Natural killer cell (primary cell): ENCODE data around the gene IPO4. TPM values are rescaled to one million over a fixed set of nuclear protein-coding genes. Genes with fewer than 3 reads are reported as not detected.

Experiments
- ATAC-seq, 3 donors: fragments of 150-1000 bp in 2 of 3; fragments of 200-7000 bp in 1 of 3; cut with Tn5 transposase; 1 replicate in 1 of 3; 2 replicates in 2 of 3; pipeline ENCODE4 v1.10.0; 2021; ENCODE audit warnings: mild to moderate bottlenecking in 2 of 3, moderate library complexity in 2 of 3
- DNase-seq, 2 donors: peaks; one replicate each; pipeline versions ENCODE4 v3.0.0 to v3.0.0-alpha.2; 2013 to 2021; ENCODE audit warnings: mixed read lengths in 1 of 2
- H3K27ac ChIP-seq: one replicate; pipeline ENCODE4 v1.5.1; 2013; ENCODE audit warnings: mild to moderate bottlenecking, low read length
- H3K27me3 ChIP-seq: one replicate; pipeline ENCODE4 v1.6.1; 2013; ENCODE audit warnings: low read length; ENCODE audit not compliant: control insufficient read depth, insufficient read depth
- H3K36me3 ChIP-seq: one replicate; pipeline ENCODE4 v1.6.1; 2013; ENCODE audit warnings: low read length; ENCODE audit not compliant: control insufficient read depth, insufficient read depth
- H3K4me1 ChIP-seq: one replicate; pipeline ENCODE4 v1.6.1; 2013; ENCODE audit warnings: low read length; ENCODE audit not compliant: control insufficient read depth, insufficient read depth
- H3K4me3 ChIP-seq: one replicate; pipeline ENCODE4 v1.5.1; 2013; ENCODE audit warnings: low read length
- H3K9me3 ChIP-seq: one replicate; pipeline ENCODE4 v1.6.1; 2013; ENCODE audit warnings: low read length; ENCODE audit not compliant: control insufficient read depth, insufficient read depth
- H3K27ac Mint-ChIP-seq, 2 donors: one replicate each; pipeline ENCODE4 v1.8.0; 2022; ENCODE audit warnings: mild to moderate bottlenecking in 2 of 2, mixed read lengths in 2 of 2, moderate library complexity in 1 of 2
- H3K27me3 Mint-ChIP-seq, 2 donors: one replicate each; pipeline ENCODE4 v1.8.0; 2022; ENCODE audit warnings: low read depth in 2 of 2, mixed read lengths in 2 of 2
- H3K36me3 Mint-ChIP-seq: one replicate; pipeline ENCODE4 v1.8.0; 2022; ENCODE audit warnings: mixed read lengths
- H3K4me1 Mint-ChIP-seq, 2 donors: one replicate each; pipeline ENCODE4 v1.8.0; 2022; ENCODE audit warnings: mixed read lengths in 2 of 2
- H3K4me3 Mint-ChIP-seq: one replicate; pipeline ENCODE4 v1.8.0; 2022; ENCODE audit warnings: mild to moderate bottlenecking, moderate library complexity, mixed read lengths
- H3K9me3 Mint-ChIP-seq, 2 donors: one replicate each; pipeline ENCODE4 v1.8.0; 2022; ENCODE audit warnings: mixed read lengths in 2 of 2
- WGBS: methylation state at CpG from one replicate; pipeline ENCODE4 v1.1.7; 2013; ENCODE audit warnings: missing lambda C conversion rate; ENCODE audit not compliant: insufficient coverage; 5-methylcytosine and 5-hydroxymethylcytosine counted together
- intact Hi-C: fragments of 100-400 bp; cut with micrococcal nuclease; formaldehyde crosslinking; loops from one replicate; pipeline ENCODE4 v1.14.2; 2022
- total RNA-seq, 4 donors: library from RNA; stranded (reverse); fragments of 120-200 nt in 1 of 4; gene quantifications; one replicate each; pipeline versions ENCODE4 v1.2.3 to v1.2.4, GENCODE V29; 2013 to 2022
- TF ChIP-seq, protein P1 (sequence below): fragments of 200-600 bp; IDR thresholded peaks from one replicate; pipeline ENCODE4 v1.8.0; 2022; ENCODE audit warnings: antibody characterized with exemption

Gene IPO4
- total RNA-seq, 3 donors from 2014 or later (not counting 1 experiment from before 2014, with no cell fraction given): 46.2 to 61.5 (median 51.9) TPM

GRCh38 chr14:24233538-24233866 lies 44.9 kb upstream of the IPO4 start:
- ATAC-seq (no peak), DNase-seq (no peak)
- peak overlapping the region; percentile 87 to 100 for H3K27ac Mint-ChIP-seq
- intact Hi-C loops: loop anchor here (5.0 kb wide), 2 partner anchors 36 to 39 kb away; partner anchors contain the start of genes RABGGTA and TM9SF1
- Histone ChIP-seq H3K27me3 (no peaks in the 10 kb centered on the region), H3K9me3 (no peaks in the 10 kb centered on the region), H3K4me1 (peaks cover 24% of the 10 kb centered on the region), H3K27ac (peak overlapping the region; percentile 77), H3K36me3 (peaks cover 40% of the 10 kb centered on the region), H3K4me3 (peak overlapping the region; percentile 71)
- WGBS: 76% methylated on average over 2 of the region's 2 CpGs
- H3K4me1 Mint-ChIP-seq: peaks cover 55 to 67% of the 10 kb centered on the region in 2 donors
- peak overlapping the region; percentile 86 for H3K4me3 Mint-ChIP-seq
- no peaks in the 10 kb centered on the region for H3K27me3 Mint-ChIP-seq
- peaks cover 22% of the 10 kb centered on the region for H3K36me3 Mint-ChIP-seq
- TF ChIP-seq, protein P1, sequence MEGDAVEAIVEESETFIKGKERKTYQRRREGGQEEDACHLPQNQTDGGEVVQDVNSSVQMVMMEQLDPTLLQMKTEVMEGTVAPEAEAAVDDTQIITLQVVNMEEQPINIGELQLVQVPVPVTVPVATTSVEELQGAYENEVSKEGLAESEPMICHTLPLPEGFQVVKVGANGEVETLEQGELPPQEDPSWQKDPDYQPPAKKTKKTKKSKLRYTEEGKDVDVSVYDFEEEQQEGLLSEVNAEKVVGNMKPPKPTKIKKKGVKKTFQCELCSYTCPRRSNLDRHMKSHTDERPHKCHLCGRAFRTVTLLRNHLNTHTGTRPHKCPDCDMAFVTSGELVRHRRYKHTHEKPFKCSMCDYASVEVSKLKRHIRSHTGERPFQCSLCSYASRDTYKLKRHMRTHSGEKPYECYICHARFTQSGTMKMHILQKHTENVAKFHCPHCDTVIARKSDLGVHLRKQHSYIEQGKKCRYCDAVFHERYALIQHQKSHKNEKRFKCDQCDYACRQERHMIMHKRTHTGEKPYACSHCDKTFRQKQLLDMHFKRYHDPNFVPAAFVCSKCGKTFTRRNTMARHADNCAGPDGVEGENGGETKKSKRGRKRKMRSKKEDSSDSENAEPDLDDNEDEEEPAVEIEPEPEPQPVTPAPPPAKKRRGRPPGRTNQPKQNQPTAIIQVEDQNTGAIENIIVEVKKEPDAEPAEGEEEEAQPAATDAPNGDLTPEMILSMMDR: no peak
- H3K9me3 Mint-ChIP-seq: no peaks in the 10 kb centered on the region

GRCh38 chr14:24232645-24233537 lies 44.3 kb upstream of the IPO4 start, which contains the start of gene GMPR2:
Gene GMPR2, plus strand, starts transcription at chr14:24232929. Its CDS starts 325 bp downstream, at chr14:24233254.
- Mint-ChIP-seq H3K9me3 (no peaks in the 10 kb centered on the region), H3K4me3 (peak within 1 kb of the TSS; percentile 86), H3K27me3 (no peaks in the 10 kb centered on the region), H3K36me3 (peaks cover 18% of the 10 kb centered on the region), H3K4me1 (peaks cover 49 to 61% of the 10 kb centered on the region in 2 donors), H3K27ac (peak within 1 kb of the TSS; percentile 87 to 100)
- Histone ChIP-seq H3K36me3 (peaks cover 33% of the 10 kb centered on the region), H3K27me3 (no peaks in the 10 kb centered on the region), H3K9me3 (no peaks in the 10 kb centered on the region), H3K4me3 (peak within 1 kb of the TSS; percentile 71), H3K27ac (peak within 1 kb of the TSS; percentile 77), H3K4me1 (peaks cover 24% of the 10 kb centered on the region)
- ATAC-seq: peak; percentile 21 to 41 (median 40)
- TF ChIP-seq, protein P1: no peak
- intact Hi-C loops: loop anchor here (1.0 to 5.0 kb wide), 4 partner anchors 9 to 39 kb away; partner anchors contain the start of genes MDP1, RABGGTA, TINF2 and TM9SF1
- 6% methylated on average over 32 of the region's 38 CpGs for WGBS
- DNase-seq: peak in 1 of 2 donors; percentile 53

GRCh38 chr14:24232121-24232644 lies 43.6 kb upstream of the IPO4 start, which contains the start of gene NEDD8:
Gene NEDD8, minus strand, starts transcription at chr14:24232367. Its CDS starts 100 bp downstream, at chr14:24232267.
- DNase-seq: peak; percentile 78 to 92
- intact Hi-C loops: loop anchor here (1.0 to 5.0 kb wide), 4 partner anchors 10 to 40 kb away; partner anchors contain the start of genes MDP1, RABGGTA, TINF2 and TM9SF1

More at GRCh38 chr14:24232121-24232644, 43.6 kb upstream of the IPO4 start, which contains the start of gene NEDD8:
- peak within 1 kb of the TSS; percentile 71 for H3K4me3 ChIP-seq
- Mint-ChIP-seq H3K9me3 (no peaks in the 10 kb centered on the region), H3K4me3 (peak within 1 kb of the TSS; percentile 86), H3K4me1 (peaks cover 46 to 55% of the 10 kb centered on the region in 2 donors), H3K27ac (peak within 1 kb of the TSS; percentile 87 to 100), H3K27me3 (no peaks in the 10 kb centered on the region), H3K36me3 (peaks cover 11% of the 10 kb centered on the region)
- ATAC-seq: peak; percentile 88 to 91 (median 90)
- no peaks in the 10 kb centered on the region for H3K9me3 ChIP-seq
- no peaks in the 10 kb centered on the region for H3K27me3 ChIP-seq
- under 1% methylated on average over 29 of the region's 30 CpGs for WGBS
- peaks cover 32% of the 10 kb centered on the region for H3K36me3 ChIP-seq
- peaks cover 24% of the 10 kb centered on the region for H3K4me1 ChIP-seq
- TF ChIP-seq, protein P1: no peak
- H3K27ac ChIP-seq: peak within 1 kb of the TSS; percentile 77
